Endothelial cell of umbilical vein (primary cell): ENCODE measurements around the gene GUCA2B. TPM values are rescaled to one million over a fixed set of nuclear protein-coding genes. Genes with fewer than 3 reads are reported as not detected.

ENCODE experiments used
- BruUV-seq: library from RNA; stranded (reverse); fragments of 400-500 nt; replicated peaks from 2 replicates; lab custom pipeline; 2021; lab: Mats Ljungman, UMichigan
- CTCF ChIA-PET: fragments of 300-600, 350-600 bp; sonication (Branson Sonifier 250); formaldehyde crosslinking; loops from one replicate; lab custom pipeline; 2021; ENCODE audit warnings: antibody characterized with exemption, inconsistent platforms; lab: Charles Lee
- POLR2A ChIA-PET: fragments of 300-600, 350-600 bp; sonication (Branson Sonifier 250); formaldehyde crosslinking; loops from one replicate; lab custom pipeline; 2021; ENCODE audit warnings: antibody characterized with exemption, inconsistent platforms; lab: Charles Lee
- DNase-seq: peaks from one replicate; pipeline ENCODE4 v3.0.0-alpha.2; 2011; ENCODE audit warnings: low read depth, low spot score
- FAIRE-seq: peaks from 2 replicates; lab custom pipeline; 2011; peaks lifted over from hg19 to GRCh38; lab: Jason Lieb, UNC
- H2AFZ ChIP-seq: 2 replicates; pipeline ENCODE4 v1.6.0; 2012; ENCODE audit warnings: low read depth, low read length, control low read depth, inconsistent platforms
- H3K27ac ChIP-seq: 2 replicates; pipeline ENCODE4 v1.5.1; 2011; ENCODE audit warnings: low read depth, mild to moderate bottlenecking, control low read depth, low read length, moderate library complexity; ENCODE audit not compliant: insufficient read depth
- H3K27me3 ChIP-seq, 2 experiments: 2 replicates each; pipeline versions ENCODE4 v1.6.0 to v1.6.1; 2011; ENCODE audit warnings: low read length in 2 of 2, mixed read lengths in 1 of 2; ENCODE audit not compliant: control insufficient read depth in 2 of 2, insufficient read depth in 2 of 2
- H3K36me3 ChIP-seq, 2 experiments: 2 replicates in 1 of 2; 3 replicates in 1 of 2; pipeline ENCODE4 v1.5.1; 2011; ENCODE audit warnings: low read length in 2 of 2, mild to moderate bottlenecking in 1 of 2, moderate library complexity in 1 of 2; ENCODE audit not compliant: control insufficient read depth in 2 of 2, insufficient read depth in 2 of 2; ENCODE audit errors: extremely low read depth in 1 of 2
- H3K4me1 ChIP-seq: 3 replicates; pipeline ENCODE4 v1.5.1; 2011; ENCODE audit warnings: mild to moderate bottlenecking, low read length; ENCODE audit not compliant: control insufficient read depth, insufficient read depth; ENCODE audit errors: extremely low read depth
- H3K4me2 ChIP-seq: 2 replicates; pipeline ENCODE4 v1.6.1; 2011; ENCODE audit warnings: low read length, control low read depth, mixed read lengths; ENCODE audit not compliant: insufficient read depth
- H3K4me3 ChIP-seq, 3 experiments: fragments of 200-600 bp in 1 of 3; sonication (generic), shearing (Covaris generic) in 1 of 3; replicated peaks in 1 of 3; 2 replicates each; pipeline ENCODE4 v1.5.1; 2011 to 2016; ENCODE audit warnings: control low read depth in 3 of 3, low read length in 3 of 3, mild to moderate bottlenecking in 2 of 3, inconsistent platforms in 1 of 3, low read depth in 1 of 3, moderate library complexity in 1 of 3; ENCODE audit not compliant: insufficient read depth in 1 of 3
- H3K79me2 ChIP-seq: 2 replicates; pipeline ENCODE4 v1.6.0; 2012; ENCODE audit warnings: low read length, inconsistent platforms; ENCODE audit not compliant: control insufficient read depth, insufficient read depth
- H3K9ac ChIP-seq: replicated peaks from 2 replicates; pipeline ENCODE3; 2011; ENCODE audit warnings: low read length, control low read depth; ENCODE audit not compliant: insufficient read depth; ENCODE audit errors: extremely low read depth
- H3K9me1 ChIP-seq: replicated peaks from 3 replicates; pipeline ENCODE4 v1.6.0; 2011; ENCODE audit warnings: mild to moderate bottlenecking, low read length; ENCODE audit not compliant: control insufficient read depth, insufficient read depth; ENCODE audit errors: extremely low read depth
- H3K9me3 ChIP-seq: replicated peaks from 2 replicates; pipeline ENCODE4 v1.5.1; 2012; ENCODE audit warnings: low read length, inconsistent platforms; ENCODE audit not compliant: control insufficient read depth, insufficient read depth
- H4K20me1 ChIP-seq: replicated peaks from 2 replicates; pipeline ENCODE3; 2011; ENCODE audit warnings: mild to moderate bottlenecking, low read length; ENCODE audit not compliant: control insufficient read depth, insufficient read depth; ENCODE audit errors: extremely low read depth
- EZH2 ChIP-seq: IDR thresholded peaks from 2 replicates; pipeline ENCODE4 v1.6.1; 2012; ENCODE audit warnings: borderline replicate concordance, low read depth, mild to moderate bottlenecking, moderate library complexity, low read length, inconsistent platforms; ENCODE audit not compliant: severe bottlenecking
- FOS ChIP-seq: IDR thresholded peaks from 2 replicates; pipeline ENCODE4 v1.6.1; 2011; ENCODE audit warnings: mild to moderate bottlenecking, low read length, moderate library complexity, borderline replicate concordance; ENCODE audit not compliant: insufficient read depth
- GATA2 ChIP-seq: IDR thresholded peaks from 2 replicates; pipeline ENCODE4 v1.7.0; 2011; ENCODE audit warnings: low read depth, mild to moderate bottlenecking, moderate library complexity, mixed read lengths, low read length; ENCODE audit not compliant: insufficient read length, insufficient read depth
- JUN ChIP-seq: IDR thresholded peaks from 2 replicates; pipeline ENCODE4 v1.6.1; 2011; ENCODE audit warnings: borderline replicate concordance, low read depth; ENCODE audit not compliant: insufficient read length, insufficient read depth
- MAX ChIP-seq: IDR thresholded peaks from 2 replicates; pipeline ENCODE4 v1.6.1; 2011; ENCODE audit not compliant: insufficient read depth, insufficient read length
- MYC ChIP-seq: IDR thresholded peaks from one replicate; pipeline ENCODE4 v1.6.1; 2011; ENCODE audit warnings: mild to moderate bottlenecking, low read depth, low read length
- POLR2A ChIP-seq: IDR thresholded peaks from 2 replicates; pipeline ENCODE4 v1.6.1; 2012; ENCODE audit warnings: low read depth, mild to moderate bottlenecking, control low read depth, low read length
- POLR2AphosphoS5 ChIP-seq: IDR thresholded peaks from 2 replicates; pipeline ENCODE4 v1.6.1; 2012; ENCODE audit warnings: low read depth, mild to moderate bottlenecking, control low read depth, low read length, moderate library complexity; ENCODE audit not compliant: insufficient read depth
- dilution Hi-C: fragments of 300-500 bp; cut with MboI; formaldehyde crosslinking; loops from one replicate; pipeline ENCODE4 v1.15.0; 2019; ENCODE audit warnings: low sequenced_read_pairs; ENCODE audit not compliant: extremely low pct_ligation_motif_present
- intact Hi-C: fragments of 100-400 bp; cut with micrococcal nuclease; formaldehyde crosslinking; loops from one replicate; pipeline ENCODE4 v1.10.0; 2022
- polyA plus RNA-seq, 4 experiments: library from polyadenylated mRNA; depleted of rRNA in 3 of 4; stranded (reverse) in 3 of 4; unstranded in 1 of 4; fragments of >200 nt; gene quantifications; 2 replicates each; pipeline versions ENCODE4 v1.2.1 to v1.2.3, GENCODE V29; 2011 to 2012; ENCODE audit warnings: missing spikeins in 1 of 4
- total RNA-seq: library from RNA; stranded (reverse); gene quantifications from 2 replicates; pipeline ENCODE4 v1.2.3, GENCODE V29; 2021
- TF ChIP-seq, protein P1 (sequence below), 2 donors: IDR thresholded peaks; 1 replicate in 1 of 2; 2 replicates in 1 of 2; pipeline ENCODE4 v1.5.1; 2011; ENCODE audit warnings: low read length in 2 of 2, mild to moderate bottlenecking in 2 of 2, moderate library complexity in 2 of 2, control low read depth in 1 of 2, inconsistent platforms in 1 of 2, low read depth in 1 of 2; ENCODE audit not compliant: insufficient read depth in 1 of 2; ENCODE audit errors: extremely low read depth in 1 of 2

GUCA2B gene
- total and polyA plus RNA-seq, 2 donors (not counting 3 experiments of a cell fraction or from before 2014, with no cell fraction given) = not detected

- FAIRE-seq = no peak
- CTCF ChIA-PET = interaction anchor here (1.7 kb wide), 2 partner anchors 10 to 35 kb away, joined by 3 to 6 read pairs; no protein-coding TSS in a partner anchor
- H3K27ac ChIP-seq = no peak overlapping the region
These were observed 15.4 kb upstream of the GUCA2B start for GRCh38 chr1:42137766-42138165.

GRCh38 chr1:42138586-42138985 is 14.6 kb upstream of the GUCA2B start:
- Histone ChIP-seq H3K9me1 (no peaks in the 10 kb centered on the region), H3K4me2 (no peak overlapping the region), H3K36me3 (no peaks in the 10 kb centered on the region), H3K9me3 (no peaks in the 10 kb centered on the region), H3K9ac (no peak overlapping the region), H3K79me2 (no peaks in the 10 kb centered on the region), H3K27ac (no peak overlapping the region), H4K20me1 (no peaks in the 10 kb centered on the region), H3K4me3 (no peak overlapping the region), H3K4me1 (no peaks in the 10 kb centered on the region), H2AFZ (no peak overlapping the region), H3K27me3 (peaks cover 3 to 4% of the 10 kb centered on the region in 2 experiments)
- CTCF ChIA-PET = interaction anchor here (1.7 kb wide), 2 partner anchors 9 to 35 kb away, joined by 3 to 6 read pairs; no protein-coding TSS in a partner anchor
- intact Hi-C loops = no loop called here
- POLR2A ChIA-PET = no interaction called here
- DNase-seq (no peak), FAIRE-seq (no peak)
- TF ChIP-seq, protein P1, sequence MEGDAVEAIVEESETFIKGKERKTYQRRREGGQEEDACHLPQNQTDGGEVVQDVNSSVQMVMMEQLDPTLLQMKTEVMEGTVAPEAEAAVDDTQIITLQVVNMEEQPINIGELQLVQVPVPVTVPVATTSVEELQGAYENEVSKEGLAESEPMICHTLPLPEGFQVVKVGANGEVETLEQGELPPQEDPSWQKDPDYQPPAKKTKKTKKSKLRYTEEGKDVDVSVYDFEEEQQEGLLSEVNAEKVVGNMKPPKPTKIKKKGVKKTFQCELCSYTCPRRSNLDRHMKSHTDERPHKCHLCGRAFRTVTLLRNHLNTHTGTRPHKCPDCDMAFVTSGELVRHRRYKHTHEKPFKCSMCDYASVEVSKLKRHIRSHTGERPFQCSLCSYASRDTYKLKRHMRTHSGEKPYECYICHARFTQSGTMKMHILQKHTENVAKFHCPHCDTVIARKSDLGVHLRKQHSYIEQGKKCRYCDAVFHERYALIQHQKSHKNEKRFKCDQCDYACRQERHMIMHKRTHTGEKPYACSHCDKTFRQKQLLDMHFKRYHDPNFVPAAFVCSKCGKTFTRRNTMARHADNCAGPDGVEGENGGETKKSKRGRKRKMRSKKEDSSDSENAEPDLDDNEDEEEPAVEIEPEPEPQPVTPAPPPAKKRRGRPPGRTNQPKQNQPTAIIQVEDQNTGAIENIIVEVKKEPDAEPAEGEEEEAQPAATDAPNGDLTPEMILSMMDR (IDR thresholded peaks at IDR 0.05; ENCODE audit: extremely low read depth in 1 of 2, insufficient read depth in 1 of 2, low read depth in 1 of 2, low read length in 2 of 2) = no peak
- no peak for TF ChIP-seq GATA2
- no peak for TF ChIP-seq EZH2
- no peak for TF ChIP-seq MYC
- TF ChIP-seq POLR2A = no peak
- no peak for TF ChIP-seq MAX
- no peak for TF ChIP-seq JUN
- no peak for TF ChIP-seq FOS
- no peak for TF ChIP-seq POLR2AphosphoS5
- no TSS peak for BruUV-seq
- dilution Hi-C loops = no loop called here

More at GRCh38 chr1:42137766-42138165, 15.4 kb upstream of the GUCA2B start:
- peaks cover 2 to 3% of the 10 kb centered on the region in 2 experiments for H3K27me3 ChIP-seq
- no peaks in the 10 kb centered on the region for H4K20me1 ChIP-seq
- H2AFZ ChIP-seq = no peak overlapping the region
- no peak for DNase-seq
- no peak overlapping the region for H3K4me3 ChIP-seq
- no peaks in the 10 kb centered on the region for H3K79me2 ChIP-seq
- no peaks in the 10 kb centered on the region for H3K9me3 ChIP-seq
- no peak overlapping the region for H3K9ac ChIP-seq
- H3K9me1 ChIP-seq = no peaks in the 10 kb centered on the region
- no TSS peak for BruUV-seq
- TF ChIP-seq MYC (no peak), JUN (no peak), MAX (no peak)
- intact Hi-C loops (no loop called here), dilution Hi-C loops (no loop called here)
- no peaks in the 10 kb centered on the region for H3K36me3 ChIP-seq
- H3K4me1 ChIP-seq = no peaks in the 10 kb centered on the region
- H3K4me2 ChIP-seq = no peak overlapping the region
- POLR2A ChIA-PET = no interaction called here
